Gastroesophageal sphincter (tissue), 3 donors: Measurements from ENCODE around the gene CHAC1.

Experiments used
- CTCF ChIP-seq, 4 experiments: fragments of 200-600 bp in 2 of 4; fragments of 450-650 bp in 2 of 4; sonication (generic) in 1 of 4; IDR thresholded peaks; one replicate each; pipeline ENCODE4 v1.5.1; 2017 to 2019; ENCODE audit warnings: antibody characterized with exemption in 4 of 4, mild to moderate bottlenecking in 2 of 4, moderate library complexity in 2 of 4
- POLR2A ChIP-seq, 2 donors: fragments of 450-650 bp; IDR thresholded peaks; one replicate each; pipeline ENCODE4 v1.6.1; 2017; ENCODE audit warnings: antibody characterized with exemption in 2 of 2, mild to moderate bottlenecking in 2 of 2, moderate library complexity in 1 of 2

- TF ChIP-seq POLR2A (IDR thresholded peaks at IDR 0.05) (no peak), CTCF (IDR thresholded peaks at IDR 0.05) (no peak)
These were observed 11.4 kb downstream of the CHAC1 start for GRCh38 chr15:40964634-40965033.
